Mammary epithelial cell (primary cell): ENCODE results near the gene MYF5.

ENCODE experiments used
- CTCF ChIP-seq, 2 donors: IDR thresholded peaks in 1 of 2; conservative IDR thresholded peaks in 1 of 2; 2 replicates each; pipeline ENCODE4 v1.5.1; 2011 to 2012; ENCODE audit warnings: inconsistent platforms in 2 of 2, low read length in 2 of 2, mild to moderate bottlenecking in 2 of 2, control low read depth in 1 of 2, low read depth in 1 of 2; ENCODE audit not compliant: insufficient read depth in 1 of 2; ENCODE audit errors: extremely low read depth in 1 of 2
- EZH2 ChIP-seq: IDR thresholded peaks from 2 replicates; pipeline ENCODE4 v1.6.1; 2012; ENCODE audit warnings: low read length, inconsistent platforms, borderline replicate concordance

- TF ChIP-seq CTCF (conservative IDR thresholded peaks at IDR 0.05 in 1 of 2, IDR thresholded peaks at IDR 0.05 in 1 of 2; ENCODE audit: extremely low read depth in 1 of 2, insufficient read depth in 1 of 2, low read depth in 1 of 2, low read length in 2 of 2) (no peak), EZH2 (no peak)
Observed at GRCh38 chr12:80679346-80680131, 37.2 kb upstream of the MYF5 start.
